NCI-H128 (cell line): Measurements from ENCODE around the gene DOC2B.
"Not testable (repeated sequence)": the region's sequence is repeated elsewhere in the genome, so short reads cannot be mapped to it uniquely, and the experiment has no call there.

ENCODE experiments used
- DNase-seq: peaks from one replicate; lab custom pipeline; 2025; ENCODE audit not compliant: unreplicated experiment; lab: John Stamatoyannopoulos, UW

DOC2B gene

GRCh38 chr17:146983-147761 lies 34.3 kb downstream of the DOC2B start:
- DNase-seq, result no peak

GRCh38 chr17:146546-146945 lies 34.9 kb downstream of the DOC2B start:
- DNase-seq, result no peak

GRCh38 chr17:145671-146541 lies 35.5 kb downstream of the DOC2B start:
- DNase-seq, result no peak

DNA sequence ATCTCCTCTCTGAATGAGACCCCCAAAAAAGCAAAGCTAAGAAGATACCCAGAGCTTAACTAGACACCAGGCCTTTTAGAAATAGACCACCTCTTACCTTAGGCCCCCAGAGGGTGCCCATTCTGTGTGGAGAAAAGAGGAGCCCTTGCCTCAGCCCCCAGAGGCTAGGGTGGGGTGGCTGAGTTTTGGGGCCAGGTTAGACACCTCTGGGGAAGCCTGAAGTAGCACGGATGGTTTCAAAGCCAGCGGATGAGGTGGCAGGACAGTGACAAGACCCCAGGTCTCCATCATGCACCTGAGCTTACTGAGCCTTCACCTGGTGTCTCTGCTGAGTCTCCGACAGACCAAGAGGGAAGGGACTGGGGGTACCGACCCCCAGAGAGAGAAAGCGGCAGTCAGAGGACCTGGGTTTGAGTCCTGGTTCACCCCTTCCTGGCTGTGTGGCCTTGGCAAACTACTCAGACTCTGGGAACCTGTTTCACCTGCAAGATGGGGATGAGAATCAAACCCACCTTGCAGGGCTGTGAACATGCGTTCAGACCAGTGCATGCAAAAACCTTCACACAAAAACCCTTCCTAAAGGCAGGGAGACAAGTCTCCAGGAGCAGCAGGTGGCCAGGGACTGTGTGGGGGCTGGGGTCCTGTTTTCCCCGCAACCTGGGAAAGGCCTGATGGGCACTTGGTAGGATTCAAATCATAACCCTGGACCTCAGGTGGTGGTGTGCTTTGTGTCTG lies 36.3 kb downstream of the DOC2B start:
- DNase-seq, result no peak

- peak; percentile 25 for DNase-seq
Measured at GRCh38 chr17:143785-144281, 37.6 kb downstream of the DOC2B start.

GRCh38 chr17:142876-143784 lies 38.3 kb downstream of the DOC2B start:
- DNase-seq, result no peak

DNA sequence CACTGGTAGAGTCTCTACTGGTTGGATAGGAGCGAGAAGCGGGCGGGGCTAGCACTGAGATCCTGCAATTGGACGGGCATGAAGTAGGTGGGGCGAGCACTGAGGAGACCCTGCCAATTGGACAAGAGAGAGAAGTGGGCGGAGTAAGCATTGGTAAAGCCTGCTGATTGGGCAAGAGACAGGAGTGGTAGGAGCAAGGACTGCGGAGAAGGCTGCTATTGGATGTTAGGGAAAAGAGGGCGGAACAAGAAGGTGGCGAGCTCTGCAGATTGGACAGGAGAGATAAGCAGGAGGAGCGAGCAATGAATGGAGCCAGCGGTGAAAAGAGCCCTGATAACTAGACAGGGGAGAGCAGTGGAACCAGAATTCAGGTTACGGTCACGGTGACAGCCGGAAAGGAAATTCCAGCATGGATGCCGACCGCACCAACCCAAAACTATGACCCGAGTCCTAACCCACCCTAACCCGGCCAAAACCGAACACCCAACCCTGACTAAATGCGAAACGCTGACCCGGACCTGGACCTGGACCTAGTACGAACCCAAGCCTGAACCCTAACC lies 39.3 kb downstream of the DOC2B start:
- no peak for DNase-seq

GRCh38 chr17:139401-140205 lies 41.8 kb downstream of the DOC2B start:
- DNase-seq, result not testable (repeated sequence)

GRCh38 chr17:137166-137807 lies 44.2 kb downstream of the DOC2B start, which contains the start of gene SCGB1C2:
Gene SCGB1C2 (plus strand): TSS chr17:137569. CDS start chr17:137591, 22 bp downstream.
- not testable (repeated sequence) for DNase-seq

GRCh38 chr17:136531-136930 lies 44.9 kb downstream of the DOC2B start:
- DNase-seq, result not testable (repeated sequence)

DNA sequence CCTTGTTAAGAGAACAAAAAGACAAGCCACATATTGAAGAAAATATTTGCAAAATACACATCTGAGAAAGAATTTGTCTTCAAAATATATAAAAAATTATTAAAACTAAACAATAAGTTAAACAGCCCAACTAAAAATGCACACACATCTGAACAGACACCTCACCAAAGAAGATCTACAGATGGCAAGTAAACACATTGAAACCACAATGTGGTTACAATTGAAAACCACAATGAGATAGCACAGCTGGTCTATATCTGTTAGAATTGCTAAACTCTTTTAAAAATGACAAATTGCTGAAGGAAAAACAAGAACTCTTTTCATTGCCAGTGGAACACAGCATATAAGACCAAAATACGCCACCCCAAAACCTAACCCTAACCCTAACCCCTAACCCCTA lies 45.6 kb downstream of the DOC2B start:
- DNase-seq, result not testable (repeated sequence)

DNA sequence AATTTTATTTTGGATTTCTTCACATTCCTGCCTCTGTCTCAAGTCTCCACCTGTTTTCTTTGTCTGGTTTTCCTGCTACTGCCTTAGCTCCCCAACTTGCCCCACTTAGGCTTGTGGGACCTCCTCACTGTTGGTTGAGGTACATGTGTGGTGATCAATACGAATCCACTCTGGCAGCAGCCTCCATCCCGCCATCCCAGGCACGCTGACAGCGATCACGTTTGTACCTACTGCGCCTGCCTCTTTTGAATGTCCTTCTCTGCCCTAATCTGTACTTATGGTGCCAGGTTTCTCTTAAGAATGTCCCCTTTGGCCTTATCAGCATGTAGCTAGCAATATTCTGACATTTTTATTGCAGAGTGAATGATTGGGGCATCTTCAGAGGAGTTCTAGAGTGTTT lies 46.4 kb downstream of the DOC2B start:
- not testable (repeated sequence) for DNase-seq

- DNase-seq, result not testable (repeated sequence)
Measured at GRCh38 chr17:134332-134785, 47.1 kb downstream of the DOC2B start.

DNA sequence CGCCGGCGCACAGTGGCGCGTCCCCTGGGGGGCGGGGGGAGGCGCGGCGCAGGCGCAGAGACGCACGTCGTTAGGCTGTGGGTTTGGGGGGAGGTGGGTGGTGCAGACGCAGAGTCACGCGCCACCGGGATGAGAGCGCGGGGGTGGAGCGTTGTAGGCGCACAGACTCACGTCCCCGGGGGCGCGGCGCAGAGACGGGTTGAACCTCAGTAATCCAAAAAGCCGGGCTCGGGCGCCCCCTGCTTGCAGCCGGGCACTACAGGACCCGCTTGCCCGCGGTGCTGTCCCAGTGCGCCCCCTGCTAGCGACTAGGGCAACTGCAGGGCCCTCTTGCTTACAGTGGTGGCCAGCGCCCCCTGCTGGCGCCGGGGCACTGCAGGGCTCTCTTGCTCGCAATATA lies 47.5 kb downstream of the DOC2B start:
- not testable (repeated sequence) for DNase-seq

GRCh38 chr17:118339-118917 lies 63.0 kb downstream of the DOC2B start:
- not testable (repeated sequence) for DNase-seq

DNA sequence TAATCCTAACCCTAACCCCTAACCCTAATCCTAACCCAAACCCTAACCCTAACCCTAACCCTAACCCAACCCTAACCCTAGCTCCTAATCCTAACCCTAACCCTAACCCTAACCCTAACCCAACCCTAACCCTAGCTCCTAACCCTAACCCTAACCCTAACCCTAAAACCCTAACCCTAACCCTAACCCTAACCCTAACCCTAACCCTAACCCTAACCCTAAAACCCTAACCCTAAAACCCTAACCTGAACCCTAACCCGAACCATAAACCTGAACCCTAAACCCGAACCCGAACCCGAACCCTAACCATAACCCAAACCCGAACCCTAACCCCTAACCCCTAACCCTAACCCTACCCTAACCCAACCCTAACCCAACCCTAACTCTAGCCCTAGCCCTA lies 68.3 kb downstream of the DOC2B start:
- not testable (repeated sequence) for DNase-seq
